Measurements from ENCODE around the gene DCAF11.

- no peak for TF ChIP-seq TAF1 (IDR thresholded peaks at IDR 0.05; ENCODE audit: borderline replicate concordance, low read depth, low read length)
- no peak for TF ChIP-seq POLR2A (IDR thresholded peaks at IDR 0.05; ENCODE audit: low read depth, low read length)
- 0 out of 2 replicates have a peak, but pooled peaks have one; percentile 10 for TF ChIP-seq POLR2AphosphoS5 (IDR thresholded peaks at IDR 0.05; ENCODE audit: low read depth, low read length)
These were observed 58.3 kb downstream of the DCAF11 start for GRCh38 chr14:24172871-24173281.
